Tibial nerve (tissue), 3 donors: Measurements from ENCODE around the gene IL3.

Experiments
- POLR2A ChIP-seq, 2 donors: fragments of 450-650 bp; IDR thresholded peaks; one replicate each; pipeline ENCODE4 v1.6.1; 2017; ENCODE audit warnings: antibody characterized with exemption in 2 of 2, mild to moderate bottlenecking in 2 of 2, moderate library complexity in 2 of 2
- TF ChIP-seq, protein P1 (sequence below), 5 experiments: fragments of 200-600 bp in 3 of 5; fragments of 450-650 bp in 2 of 5; sonication (generic) in 3 of 5; IDR thresholded peaks; one replicate each; pipeline ENCODE4 v1.5.1; 2016 to 2019; ENCODE audit warnings: antibody characterized with exemption in 5 of 5, mild to moderate bottlenecking in 3 of 5, moderate library complexity in 2 of 5

DNA sequence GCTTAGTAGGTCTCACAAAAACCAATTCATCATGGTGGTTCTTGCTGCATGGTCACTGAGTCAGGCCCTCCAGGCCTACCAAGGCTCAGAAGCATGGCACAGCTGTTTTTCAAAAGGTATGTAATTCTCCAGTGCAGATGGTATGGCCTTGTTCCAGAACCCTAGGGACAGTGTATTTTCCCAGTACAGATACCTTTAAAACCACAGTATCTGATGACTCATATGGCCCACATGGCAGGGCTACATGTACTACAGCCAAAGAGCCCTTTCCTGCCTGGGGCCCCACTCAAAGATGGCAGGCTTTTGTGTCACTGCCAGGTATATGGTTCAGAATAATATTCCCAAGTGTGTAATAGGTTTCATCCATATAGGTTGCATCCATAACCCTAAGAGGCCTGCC, 29.7 kb downstream of the IL3 start:
- TF ChIP-seq, protein P1, sequence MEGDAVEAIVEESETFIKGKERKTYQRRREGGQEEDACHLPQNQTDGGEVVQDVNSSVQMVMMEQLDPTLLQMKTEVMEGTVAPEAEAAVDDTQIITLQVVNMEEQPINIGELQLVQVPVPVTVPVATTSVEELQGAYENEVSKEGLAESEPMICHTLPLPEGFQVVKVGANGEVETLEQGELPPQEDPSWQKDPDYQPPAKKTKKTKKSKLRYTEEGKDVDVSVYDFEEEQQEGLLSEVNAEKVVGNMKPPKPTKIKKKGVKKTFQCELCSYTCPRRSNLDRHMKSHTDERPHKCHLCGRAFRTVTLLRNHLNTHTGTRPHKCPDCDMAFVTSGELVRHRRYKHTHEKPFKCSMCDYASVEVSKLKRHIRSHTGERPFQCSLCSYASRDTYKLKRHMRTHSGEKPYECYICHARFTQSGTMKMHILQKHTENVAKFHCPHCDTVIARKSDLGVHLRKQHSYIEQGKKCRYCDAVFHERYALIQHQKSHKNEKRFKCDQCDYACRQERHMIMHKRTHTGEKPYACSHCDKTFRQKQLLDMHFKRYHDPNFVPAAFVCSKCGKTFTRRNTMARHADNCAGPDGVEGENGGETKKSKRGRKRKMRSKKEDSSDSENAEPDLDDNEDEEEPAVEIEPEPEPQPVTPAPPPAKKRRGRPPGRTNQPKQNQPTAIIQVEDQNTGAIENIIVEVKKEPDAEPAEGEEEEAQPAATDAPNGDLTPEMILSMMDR (IDR thresholded peaks at IDR 0.05): no peak
- no peak for TF ChIP-seq POLR2A (IDR thresholded peaks at IDR 0.05)
